HepG2 (cell line): ENCODE measurements around the gene SH2D7. TPM values are rescaled to one million over a fixed set of nuclear protein-coding genes. Genes with fewer than 3 reads are reported as not detected.

ENCODE experiments used
- ARNT2 ChIP-seq: sonication (generic); formaldehyde crosslinking; IDR thresholded peaks from 2 replicates; pipeline ENCODE4 v1.8.0; 2022; ENCODE audit warnings: mild to moderate bottlenecking, low read depth, missing genetic modification reagents, moderate library complexity
- CCDC6 ChIP-seq: sonication (generic); formaldehyde crosslinking; IDR thresholded peaks from 2 replicates; pipeline ENCODE4 v1.8.1; 2022; ENCODE audit warnings: mild to moderate bottlenecking, missing genetic modification reagents, moderate library complexity
- ERF ChIP-seq: IDR thresholded peaks from 2 replicates; pipeline ENCODE4 v1.6.1; 2018; ENCODE audit warnings: missing biosample characterization, missing genetic modification reagents
- HOXD1 ChIP-seq: sonication (generic); formaldehyde crosslinking; IDR thresholded peaks from 2 replicates; pipeline ENCODE4 v1.5.0; 2020; ENCODE audit warnings: missing genetic modification reagents
- IRX3 ChIP-seq: sonication (generic); formaldehyde crosslinking; IDR thresholded peaks from 2 replicates; pipeline ENCODE4 v1.8.1; 2023; ENCODE audit warnings: mild to moderate bottlenecking, low read depth, missing genetic modification reagents, borderline replicate concordance
- JUNB ChIP-seq: sonication (generic); formaldehyde crosslinking; IDR thresholded peaks from 2 replicates; pipeline ENCODE4 v1.8.0; 2022; ENCODE audit warnings: missing genetic modification reagents, mild to moderate bottlenecking, borderline replicate concordance
- KAT8 ChIP-seq: IDR thresholded peaks from 2 replicates; pipeline ENCODE4 v1.6.1; 2016; ENCODE audit warnings: missing genetic modification reagents, missing compliant biosample characterization
- KMT2A ChIP-seq: sonication (generic); formaldehyde crosslinking; IDR thresholded peaks from 2 replicates; pipeline ENCODE4 v1.4.0; 2020; ENCODE audit warnings: missing genetic modification reagents
- RCOR2 ChIP-seq: IDR thresholded peaks from 2 replicates; pipeline ENCODE4 v1.6.1; 2016; ENCODE audit warnings: missing biosample characterization, missing genetic modification reagents
- RFX1 ChIP-seq: fragments of 450-650 bp; IDR thresholded peaks from 2 replicates; pipeline ENCODE4 v1.6.1; 2017
- RORA ChIP-seq: sonication (generic); formaldehyde crosslinking; IDR thresholded peaks from 2 replicates; pipeline ENCODE4 v1.5.0; 2020; ENCODE audit warnings: mild to moderate bottlenecking, missing genetic modification reagents, moderate library complexity
- SAP130 ChIP-seq: IDR thresholded peaks from 2 replicates; pipeline ENCODE4 v1.6.1; 2016; ENCODE audit warnings: low read depth
- SOX13 ChIP-seq, 3 experiments: fragments of 450-650 bp in 1 of 3; sonication (generic) in 1 of 3; formaldehyde crosslinking in 1 of 3; IDR thresholded peaks in 2 of 3; conservative IDR thresholded peaks in 1 of 3; 2 replicates each; pipeline versions ENCODE4 v1.5.0 to v1.6.1; 2016 to 2020; ENCODE audit warnings: antibody characterized with exemption in 1 of 3, mild to moderate bottlenecking in 1 of 3, missing compliant biosample characterization in 1 of 3, missing genetic modification reagents in 1 of 3, moderate library complexity in 1 of 3
- SRF ChIP-seq: IDR thresholded peaks from 2 replicates; pipeline ENCODE4 v1.6.1; 2011; ENCODE audit warnings: mild to moderate bottlenecking, low read depth, low read length, moderate library complexity
- TAF1 ChIP-seq: sonication (generic); formaldehyde crosslinking; IDR thresholded peaks from 2 replicates; pipeline ENCODE4 v1.4.0; 2020; ENCODE audit warnings: missing genetic modification reagents
- TARDBP ChIP-seq: sonication (generic); formaldehyde crosslinking; IDR thresholded peaks from 2 replicates; pipeline ENCODE4 v1.8.0; 2022; ENCODE audit warnings: mild to moderate bottlenecking, missing genetic modification reagents
- ZFP1 ChIP-seq: IDR thresholded peaks from 2 replicates; pipeline ENCODE4 v1.6.1; 2016
- ZFP37 ChIP-seq: sonication (generic); formaldehyde crosslinking; IDR thresholded peaks from 2 replicates; pipeline ENCODE4 v1.4.0; 2020; ENCODE audit warnings: missing genetic modification reagents, borderline replicate concordance
- ZNF143 ChIP-seq: sonication (generic); formaldehyde crosslinking; IDR thresholded peaks from 2 replicates; pipeline ENCODE4 v1.4.0; 2020; ENCODE audit warnings: missing genetic modification reagents
- ZNF33B ChIP-seq: sonication (generic); formaldehyde crosslinking; IDR thresholded peaks from 2 replicates; pipeline ENCODE4 v1.5.1; 2020; ENCODE audit warnings: mild to moderate bottlenecking, missing genetic modification reagents
- ZNF546 ChIP-seq: sonication (generic); formaldehyde crosslinking; conservative IDR thresholded peaks from 2 replicates; pipeline ENCODE4 v1.8.1; 2023; ENCODE audit warnings: mild to moderate bottlenecking, missing genetic modification reagents
- ZNF547 ChIP-seq: sonication (generic); formaldehyde crosslinking; IDR thresholded peaks from 2 replicates; pipeline ENCODE4 v1.5.1; 2020; ENCODE audit warnings: mild to moderate bottlenecking, missing genetic modification reagents
- ZNF891 ChIP-seq: sonication (generic); formaldehyde crosslinking; IDR thresholded peaks from 2 replicates; pipeline ENCODE4 v1.5.0; 2020; ENCODE audit warnings: mild to moderate bottlenecking, missing genetic modification reagents
- polyA plus RNA-seq, 8 experiments: library from polyadenylated mRNA; depleted of rRNA in 3 of 8; stranded (reverse) in 7 of 8; unstranded in 1 of 8; fragments of >200 nt; fragmentation: Illumina TruSeq in 4 of 8; extraction: Trizol in 4 of 8; gene quantifications; 2 replicates each; pipeline versions ENCODE4 v1.2.1 to v1.2.3, GENCODE V29; 2011 to 2016; ENCODE audit warnings: low read depth in 4 of 8, missing spikeins in 1 of 8, mixed read lengths in 1 of 8; ENCODE audit not compliant: insufficient read depth in 1 of 8
- total RNA-seq, 5 experiments: library from RNA; depleted of rRNA; stranded (reverse); fragments of >200 nt; fragmentation: Illumina TruSeq; extraction: Trizol; gene quantifications; 2 replicates each; pipeline ENCODE4 v1.2.3, GENCODE V29; 2016; ENCODE audit warnings: low read depth in 1 of 5
- TF ChIP-seq, protein P1 (sequence below): sonication (generic); formaldehyde crosslinking; IDR thresholded peaks from 2 replicates; pipeline ENCODE4 v1.4.0; 2020; ENCODE audit warnings: missing genetic modification reagents
- TF ChIP-seq, protein P2 (sequence below): sonication (generic); formaldehyde crosslinking; IDR thresholded peaks from 2 replicates; pipeline ENCODE4 v1.5.0; 2020; ENCODE audit warnings: missing genetic modification reagents
- TF ChIP-seq, protein P3 (sequence below): sonication (generic); formaldehyde crosslinking; IDR thresholded peaks from 2 replicates; pipeline ENCODE4 v1.5.0; 2020; ENCODE audit warnings: missing genetic modification reagents, mild to moderate bottlenecking, borderline replicate concordance
- TF ChIP-seq, protein P4 (sequence below): fragments of 450-650 bp; IDR thresholded peaks from 2 replicates; pipeline ENCODE4 v1.6.1; 2016

The SH2D7 gene
- total and polyA plus RNA-seq, 2 of the 13 experiments (the other 11 are each of a cell fraction or from before 2014, with no cell fraction given), result not detected

DNA sequence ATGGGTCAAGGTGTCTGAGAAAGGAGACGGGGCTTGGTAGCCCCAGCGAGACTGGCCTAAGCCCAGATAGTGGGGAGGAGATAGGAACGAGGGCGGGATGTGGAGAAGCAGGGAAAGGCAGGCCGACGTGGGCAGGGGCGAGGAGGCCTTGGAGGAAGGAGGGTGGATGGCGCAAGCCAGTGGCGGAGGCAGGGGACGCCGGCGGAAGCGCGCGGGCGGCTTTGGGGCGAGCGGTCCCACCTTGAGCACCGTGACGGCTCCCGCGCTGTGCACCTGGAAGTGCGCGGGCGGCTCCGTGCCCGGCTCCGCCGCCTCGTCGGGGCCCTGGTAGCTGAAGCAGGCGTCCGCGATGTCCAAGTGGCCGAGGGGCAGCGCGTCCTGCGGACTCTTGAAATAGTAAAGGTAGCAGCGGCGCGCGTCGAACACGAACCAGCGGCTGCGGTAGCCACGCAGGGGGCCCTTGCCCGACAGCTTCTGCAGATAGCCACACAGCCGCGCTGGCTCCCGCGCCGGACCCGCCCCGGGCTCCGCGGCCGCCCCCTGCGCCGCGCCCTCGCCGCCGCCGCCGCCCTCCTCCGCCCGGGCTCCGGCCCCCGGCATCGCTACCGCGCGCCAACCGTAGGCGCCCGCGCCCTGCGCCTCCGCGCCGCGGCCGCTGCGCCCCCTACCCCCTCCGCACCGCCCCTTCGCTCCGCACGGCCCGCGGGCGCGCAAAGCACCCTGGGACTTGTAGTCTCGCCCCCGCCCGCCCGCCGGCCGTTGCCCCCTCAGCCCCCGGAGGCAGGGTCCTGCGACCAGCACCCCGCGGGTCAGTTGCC, 15.1 kb upstream of the SH2D7 start, which contains the start of gene TBC1D2B (continued):
- no peak for TF ChIP-seq ZFP1 (CRISPR knock-in tag)
- no peak for TF ChIP-seq CCDC6 (CRISPR knock-in tag)
- TF ChIP-seq ERF (CRISPR knock-in tag), result no peak
- TF ChIP-seq IRX3 (CRISPR knock-in tag), result 0 out of 2 replicates have a peak, but pooled peaks have one; percentile 24
- TF ChIP-seq TARDBP (CRISPR knock-in tag), result no peak
- no peak; the same call in 1 of the 2 replicates for TF ChIP-seq ZNF891 (CRISPR knock-in tag)
- peak; percentile 43; the same call in 1 of the 2 replicates for TF ChIP-seq TAF1 (CRISPR knock-in tag)
- no peak for TF ChIP-seq ZNF546
- no peak for TF ChIP-seq RCOR2 (CRISPR knock-in tag)
- no peak for TF ChIP-seq RORA
- TF ChIP-seq SOX13 (IDR thresholded peaks at IDR 0.05), result no peak
- no peak for TF ChIP-seq SOX13 (CRISPR knock-in tag; conservative IDR thresholded peaks at IDR 0.05 in 1 of 2, IDR thresholded peaks at IDR 0.05 in 1 of 2)
- TF ChIP-seq RFX1, result no peak
- TF ChIP-seq, protein P1, sequence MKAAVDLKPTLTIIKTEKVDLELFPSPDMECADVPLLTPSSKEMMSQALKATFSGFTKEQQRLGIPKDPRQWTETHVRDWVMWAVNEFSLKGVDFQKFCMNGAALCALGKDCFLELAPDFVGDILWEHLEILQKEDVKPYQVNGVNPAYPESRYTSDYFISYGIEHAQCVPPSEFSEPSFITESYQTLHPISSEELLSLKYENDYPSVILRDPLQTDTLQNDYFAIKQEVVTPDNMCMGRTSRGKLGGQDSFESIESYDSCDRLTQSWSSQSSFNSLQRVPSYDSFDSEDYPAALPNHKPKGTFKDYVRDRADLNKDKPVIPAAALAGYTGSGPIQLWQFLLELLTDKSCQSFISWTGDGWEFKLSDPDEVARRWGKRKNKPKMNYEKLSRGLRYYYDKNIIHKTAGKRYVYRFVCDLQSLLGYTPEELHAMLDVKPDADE (CRISPR knock-in tag), result no peak
- 0 out of 2 replicates have a peak, but pooled peaks have one; percentile 39 for TF ChIP-seq HOXD1 (CRISPR knock-in tag)
- TF ChIP-seq, protein P2, sequence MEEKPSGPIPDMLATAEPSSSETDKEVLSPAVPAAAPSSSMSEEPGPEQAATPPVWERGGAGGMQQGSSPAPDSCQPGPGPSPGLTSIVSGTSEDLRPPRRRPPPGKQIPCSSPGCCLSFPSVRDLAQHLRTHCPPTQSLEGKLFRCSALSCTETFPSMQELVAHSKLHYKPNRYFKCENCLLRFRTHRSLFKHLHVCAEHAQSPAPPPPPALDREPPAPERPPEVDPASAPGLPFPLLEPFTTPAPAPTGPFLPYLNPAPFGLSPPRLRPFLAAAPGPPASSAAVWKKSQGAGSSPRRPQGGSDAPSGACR, result no peak
- TF ChIP-seq, protein P3, sequence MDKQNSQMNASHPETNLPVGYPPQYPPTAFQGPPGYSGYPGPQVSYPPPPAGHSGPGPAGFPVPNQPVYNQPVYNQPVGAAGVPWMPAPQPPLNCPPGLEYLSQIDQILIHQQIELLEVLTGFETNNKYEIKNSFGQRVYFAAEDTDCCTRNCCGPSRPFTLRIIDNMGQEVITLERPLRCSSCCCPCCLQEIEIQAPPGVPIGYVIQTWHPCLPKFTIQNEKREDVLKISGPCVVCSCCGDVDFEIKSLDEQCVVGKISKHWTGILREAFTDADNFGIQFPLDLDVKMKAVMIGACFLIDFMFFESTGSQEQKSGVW, result no peak
- TF ChIP-seq KAT8 (CRISPR knock-in tag), result no peak
- no peak for TF ChIP-seq ZNF547
- no peak; the same call in 1 of the 2 replicates for TF ChIP-seq SAP130 (CRISPR knock-in tag)
- peak; percentile 84 for TF ChIP-seq ZNF143 (CRISPR knock-in tag)
- TF ChIP-seq KMT2A (CRISPR knock-in tag), result no peak
- TF ChIP-seq ZNF33B (CRISPR knock-in tag), result no peak
- TF ChIP-seq, protein P4, sequence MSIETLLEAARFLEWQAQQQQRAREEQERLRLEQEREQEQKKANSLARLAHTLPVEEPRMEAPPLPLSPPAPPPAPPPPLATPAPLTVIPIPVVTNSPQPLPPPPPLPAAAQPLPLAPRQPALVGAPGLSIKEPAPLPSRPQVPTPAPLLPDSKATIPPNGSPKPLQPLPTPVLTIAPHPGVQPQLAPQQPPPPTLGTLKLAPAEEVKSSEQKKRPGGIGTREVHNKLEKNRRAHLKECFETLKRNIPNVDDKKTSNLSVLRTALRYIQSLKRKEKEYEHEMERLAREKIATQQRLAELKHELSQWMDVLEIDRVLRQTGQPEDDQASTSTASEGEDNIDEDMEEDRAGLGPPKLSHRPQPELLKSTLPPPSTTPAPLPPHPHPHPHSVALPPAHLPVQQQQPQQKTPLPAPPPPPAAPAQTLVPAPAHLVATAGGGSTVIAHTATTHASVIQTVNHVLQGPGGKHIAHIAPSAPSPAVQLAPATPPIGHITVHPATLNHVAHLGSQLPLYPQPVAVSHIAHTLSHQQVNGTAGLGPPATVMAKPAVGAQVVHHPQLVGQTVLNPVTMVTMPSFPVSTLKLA, result no peak
- TF ChIP-seq SRF, result no peak
- TF ChIP-seq JUNB (CRISPR knock-in tag), result no peak
- no peak for TF ChIP-seq ZFP37 (CRISPR knock-in tag)
- TF ChIP-seq ARNT2 (CRISPR knock-in tag), result 0 out of 2 replicates have a peak, but pooled peaks have one; percentile 32
